GM23248 (cell line): ENCODE data around the gene FAM83F. TPM values are rescaled to one million over a fixed set of nuclear protein-coding genes. Genes with fewer than 3 reads are reported as not detected.

ENCODE experiments used
- DNase-seq: peaks from one replicate; pipeline ENCODE4 v3.0.0-alpha.2; 2015
- H2AFZ ChIP-seq: fragments of 200-600 bp; sonication (generic); 2 replicates; pipeline ENCODE4 v1.6.1; 2016; ENCODE audit warnings: antibody characterized with exemption
- H3F3A ChIP-seq: fragments of 200-600 bp; sonication (generic); 2 replicates; pipeline ENCODE4 v1.6.1; 2016; ENCODE audit warnings: mild to moderate bottlenecking, antibody characterized with exemption, mixed run types; ENCODE audit not compliant: insufficient read depth
- H3K27ac ChIP-seq: fragments of 200-600 bp; sonication (generic); 2 replicates; pipeline ENCODE4 v1.5.1; 2016; ENCODE audit warnings: mild to moderate bottlenecking
- H3K27me3 ChIP-seq: fragments of 200-600 bp; sonication (generic); replicated peaks from 2 replicates; pipeline ENCODE4 v1.6.1; 2016; ENCODE audit warnings: mild to moderate bottlenecking; ENCODE audit not compliant: insufficient read depth
- H3K36me3 ChIP-seq: fragments of 200-600 bp; sonication (generic); 2 replicates; pipeline ENCODE4 v1.6.1; 2016; ENCODE audit warnings: low read depth, mild to moderate bottlenecking
- H3K4me1 ChIP-seq: fragments of 200-600 bp; sonication (generic); 2 replicates; pipeline ENCODE4 v1.6.1; 2016; ENCODE audit warnings: mild to moderate bottlenecking; ENCODE audit not compliant: insufficient read depth
- H3K4me2 ChIP-seq: fragments of 200-600 bp; sonication (generic); one replicate; pipeline ENCODE4 v1.6.1; 2016; ENCODE audit warnings: mild to moderate bottlenecking; ENCODE audit not compliant: unreplicated experiment
- H3K4me3 ChIP-seq: fragments of 200-600 bp; sonication (generic); 2 replicates; pipeline ENCODE4 v1.5.1; 2016; ENCODE audit warnings: mild to moderate bottlenecking
- H3K79me2 ChIP-seq: fragments of 200-600 bp; sonication (generic); 2 replicates; pipeline ENCODE4 v1.6.1; 2016; ENCODE audit warnings: mild to moderate bottlenecking; ENCODE audit not compliant: insufficient read depth
- H3K9ac ChIP-seq: fragments of 200-600 bp; sonication (generic); 2 replicates; pipeline ENCODE4 v1.6.1; 2016; ENCODE audit warnings: mild to moderate bottlenecking
- H3K9me2 ChIP-seq: fragments of 200-600 bp; sonication (generic); 2 replicates; pipeline ENCODE4 v1.6.1; 2016; ENCODE audit warnings: mixed run types, mild to moderate bottlenecking, moderate library complexity; ENCODE audit not compliant: insufficient read depth
- H3K9me3 ChIP-seq: fragments of 200-600 bp; sonication (generic); one replicate; pipeline ENCODE4 v1.6.1; 2017; ENCODE audit warnings: low read depth
- H4K20me1 ChIP-seq: fragments of 200-600 bp; sonication (generic); 2 replicates; pipeline ENCODE4 v1.6.0; 2016; ENCODE audit not compliant: insufficient read depth
- EZH2 ChIP-seq: fragments of 200-600 bp; sonication (generic); IDR thresholded peaks from 2 replicates; pipeline ENCODE4 v1.6.1; 2018; ENCODE audit warnings: antibody characterized with exemption, mild to moderate bottlenecking; ENCODE audit not compliant: insufficient read depth, poor library complexity, severe bottlenecking
- EZH2phosphoT487 ChIP-seq: fragments of 200-600 bp; sonication (generic); IDR thresholded peaks from 2 replicates; pipeline ENCODE4 v1.6.1; 2018; ENCODE audit warnings: antibody characterized with exemption, moderate library complexity, mild to moderate bottlenecking, low read depth; ENCODE audit not compliant: insufficient read depth
- WGBS, 2 experiments: methylation state at CpG; one replicate each; pipeline ENCODE4 v1.1.6; 2015 to 2017; ENCODE audit warnings: low lambda C conversion rate in 2 of 2, low coverage in 1 of 2; ENCODE audit errors: missing lambda C conversion rate in 2 of 2; 5-methylcytosine and 5-hydroxymethylcytosine counted together
- in situ Hi-C: fragments of 300-500 bp; cut with MboI; formaldehyde crosslinking; loops from 2 replicates; pipeline ENCODE4 v1.15.0; 2020
- polyA plus RNA-seq: library from polyadenylated mRNA; unstranded; fragments of >200 nt; fragmentation: Nextera tagmentation; extraction: Ambion mirVana; gene quantifications from 2 replicates; pipeline ENCODE4 v1.2.1, GENCODE V29; 2016
- total RNA-seq: library from RNA; depleted of rRNA; stranded (reverse); fragments of >200 nt; shearing (Covaris generic); gene quantifications from 2 replicates; pipeline ENCODE4 v1.2.3, GENCODE V29; 2014

Gene FAM83F
- total and polyA plus RNA-seq, 2 experiments from 2014 or later = not detected

GRCh38 chr22:40043793-40044101, 49.0 kb downstream of the FAM83F start:
- H3F3A ChIP-seq = peaks cover 11% of the 10 kb centered on the region; the same call in 1 of the 2 replicates
- DNase-seq = no peak
- no peaks in the 10 kb centered on the region for H3K9me2 ChIP-seq
- H3K4me1 ChIP-seq = peaks cover 20% of the 10 kb centered on the region
- peak overlapping the region; percentile 94 for H2AFZ ChIP-seq
- H3K36me3 ChIP-seq = no peaks in the 10 kb centered on the region
- H3K9me3 ChIP-seq = no peaks in the 10 kb centered on the region
- 26 to 35% methylated on average over 5 of the region's 5 CpGs for WGBS, 2 experiments
- peaks cover 8% of the 10 kb centered on the region for H3K27me3 ChIP-seq
- peak overlapping the region; percentile 86 for H3K27ac ChIP-seq
- peak overlapping the region; percentile 88 for H3K4me3 ChIP-seq
- no peak for TF ChIP-seq EZH2
- TF ChIP-seq EZH2phosphoT487 = no peak
- peak overlapping the region; percentile 86 for H3K9ac ChIP-seq
- H3K4me2 ChIP-seq = peak overlapping the region; percentile 98
- in situ Hi-C loops = loop anchor here (10.0 kb wide), 1 partner anchor 301 kb away; the partner anchor contains the start of gene ADSL
- peaks cover 30% of the 10 kb centered on the region for H3K79me2 ChIP-seq
- H4K20me1 ChIP-seq = no peaks in the 10 kb centered on the region

DNA sequence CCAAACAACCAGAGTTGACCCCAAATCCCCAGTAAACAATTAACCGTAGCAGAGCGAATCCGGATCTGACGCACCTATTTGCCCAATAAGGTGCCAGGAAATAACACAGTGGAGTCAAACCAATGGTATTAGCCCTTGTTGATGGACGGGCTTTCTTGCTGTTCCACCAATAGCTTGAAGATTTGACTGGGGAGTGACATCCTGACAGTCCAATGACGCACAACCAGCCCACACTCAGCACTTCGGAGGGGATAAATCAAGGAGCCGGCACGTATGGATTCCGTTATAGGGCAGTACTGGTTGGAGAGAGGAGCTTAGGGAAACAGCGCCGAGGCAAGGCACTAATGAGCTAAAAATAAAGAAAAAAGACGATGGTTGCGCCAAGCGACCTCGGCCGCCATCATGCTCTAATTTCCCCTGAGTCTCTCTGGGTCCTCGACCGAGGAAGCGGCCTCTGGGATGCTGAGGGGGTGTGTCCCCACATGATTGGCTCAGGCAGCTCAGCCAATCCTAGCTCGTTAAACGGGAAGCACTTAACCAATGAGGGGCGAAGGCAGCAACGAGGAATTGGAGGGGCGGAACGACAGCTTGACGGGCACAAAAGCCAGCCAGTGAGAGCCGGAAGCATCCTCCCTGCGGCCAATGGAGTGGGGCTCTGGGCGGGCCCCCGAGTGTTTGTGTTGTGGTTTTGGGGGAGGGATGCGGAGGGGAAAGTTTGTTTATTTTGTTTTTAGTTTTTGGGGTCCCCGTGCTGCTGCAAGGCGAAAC, 49.5 kb downstream of the FAM83F start:
- peak; percentile 99 for DNase-seq
- H3K79me2 ChIP-seq = peaks cover 36% of the 10 kb centered on the region
- H3K36me3 ChIP-seq = no peaks in the 10 kb centered on the region

DNA sequence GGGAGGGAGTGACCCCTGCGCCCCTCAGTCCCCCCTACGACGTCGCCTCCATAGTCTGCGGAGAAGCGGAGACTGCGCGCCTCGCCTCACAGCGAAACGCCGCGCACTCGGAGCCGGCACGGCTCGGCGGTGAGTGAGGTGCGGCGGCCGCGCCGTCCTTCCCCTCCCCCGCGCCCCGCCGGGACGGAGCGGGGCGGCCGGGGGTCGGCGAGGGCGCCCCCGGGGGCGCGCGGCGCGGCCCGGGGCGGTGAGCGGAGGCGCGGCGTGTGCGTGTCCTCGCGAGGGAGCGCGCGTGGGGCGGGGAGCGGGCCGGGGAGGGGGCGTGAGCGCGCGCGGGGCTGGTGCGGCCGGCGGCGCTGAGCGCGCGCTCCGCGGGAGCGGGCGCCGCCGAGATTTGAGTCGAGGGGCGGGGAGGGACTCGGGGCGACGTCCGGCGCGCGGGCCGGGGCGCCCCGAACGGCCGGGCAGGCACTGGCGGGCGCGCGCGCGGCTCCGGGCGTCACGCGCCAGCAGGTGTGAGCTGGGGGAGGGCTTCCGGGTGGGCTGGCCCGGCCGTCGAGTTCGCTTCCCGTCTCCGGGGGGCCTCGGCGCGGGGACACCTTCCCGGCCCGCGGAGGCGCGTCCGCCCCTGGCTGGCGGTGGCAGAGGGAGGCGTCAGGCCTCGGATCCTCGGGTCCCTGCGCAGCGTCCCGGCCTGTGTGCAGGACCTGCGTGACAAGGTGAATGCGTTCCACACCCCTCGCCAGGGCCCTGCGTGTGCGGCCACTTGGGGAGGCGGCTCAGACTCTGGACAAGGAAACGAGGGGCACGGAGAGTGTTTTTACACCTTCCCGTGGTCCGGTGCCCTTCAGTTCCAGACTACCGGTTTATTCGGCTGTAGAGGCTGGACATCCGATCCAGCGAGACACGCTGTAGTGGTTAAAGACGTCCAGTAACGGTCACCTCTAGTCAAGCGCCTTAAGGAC, 50.4 kb downstream of the FAM83F start:
- TF ChIP-seq EZH2phosphoT487 (no peak), EZH2 (no peak)
- no peaks in the 10 kb centered on the region for H3K36me3 ChIP-seq
- peak overlapping the region; percentile 96 for H3K4me3 ChIP-seq
- 2 to 5% methylated on average over 55 to 78 of the region's 138 CpGs for WGBS, 2 experiments
- peaks cover 20% of the 10 kb centered on the region for H3K4me1 ChIP-seq
- H4K20me1 ChIP-seq = no peaks in the 10 kb centered on the region
- H3K27me3 ChIP-seq = no peaks in the 10 kb centered on the region
- no peaks in the 10 kb centered on the region for H3K9me2 ChIP-seq
- no peaks in the 10 kb centered on the region for H3K9me3 ChIP-seq
- peak; percentile 60 for DNase-seq
- peak overlapping the region; percentile 38 for H3K27ac ChIP-seq
- peaks cover 44% of the 10 kb centered on the region for H3K79me2 ChIP-seq
- H3F3A ChIP-seq = peaks cover 11% of the 10 kb centered on the region; the same call in 1 of the 2 replicates
- in situ Hi-C loops = loop anchor here (10.0 kb wide), 1 partner anchor 300 kb away; the partner anchor contains the start of gene ADSL
- H2AFZ ChIP-seq = peak overlapping the region; percentile 94
- H3K9ac ChIP-seq = peak overlapping the region; percentile 86
- H3K4me2 ChIP-seq = peak overlapping the region; percentile 76

More for the DNA sequence above, 49.5 kb downstream of the FAM83F start:
- H2AFZ ChIP-seq = peak overlapping the region; percentile 94
- no peaks in the 10 kb centered on the region for H4K20me1 ChIP-seq
- peak overlapping the region; percentile 86 for H3K27ac ChIP-seq
- 1% methylated on average over 34 of the region's 34 CpGs for WGBS, 2 experiments
- peaks cover 11% of the 10 kb centered on the region; the same call in 1 of the 2 replicates for H3F3A ChIP-seq
- H3K4me2 ChIP-seq = peak overlapping the region; percentile 98
- peak overlapping the region; percentile 88 for H3K4me3 ChIP-seq
- TF ChIP-seq EZH2phosphoT487 = no peak
- no peak for TF ChIP-seq EZH2
- H3K9me3 ChIP-seq = no peaks in the 10 kb centered on the region
- no peaks in the 10 kb centered on the region for H3K9me2 ChIP-seq
- peak overlapping the region; percentile 86 for H3K9ac ChIP-seq
- H3K4me1 ChIP-seq = peaks cover 20% of the 10 kb centered on the region
- H3K27me3 ChIP-seq = peaks cover 2% of the 10 kb centered on the region; the same call in 1 of the 2 replicates
- in situ Hi-C loops = loop anchor here (10.0 kb wide), 1 partner anchor 301 kb away; the partner anchor contains the start of gene ADSL

- H3K4me3 ChIP-seq = peak overlapping the region; percentile 96
- H3K27me3 ChIP-seq = no peaks in the 10 kb centered on the region
- DNase-seq = no peak
- H3K27ac ChIP-seq = no peak overlapping the region
- H3K4me2 ChIP-seq = peak overlapping the region; percentile 76
- H3K9me2 ChIP-seq = no peaks in the 10 kb centered on the region
- H4K20me1 ChIP-seq = no peaks in the 10 kb centered on the region
- no peaks in the 10 kb centered on the region for H3K9me3 ChIP-seq
- 89% methylated on average over 9 of the region's 9 CpGs for WGBS, 2 experiments
- peaks cover 11% of the 10 kb centered on the region; the same call in 1 of the 2 replicates for H3F3A ChIP-seq
- H3K9ac ChIP-seq = no peak overlapping the region
- peaks cover 52% of the 10 kb centered on the region for H3K79me2 ChIP-seq
- H3K4me1 ChIP-seq = peaks cover 20% of the 10 kb centered on the region
- peak overlapping the region; percentile 91; the same call in 1 of the 2 replicates for H2AFZ ChIP-seq
- no peak for TF ChIP-seq EZH2phosphoT487
- TF ChIP-seq EZH2 = no peak
- in situ Hi-C loops = loop anchor here (10.0 kb wide), 1 partner anchor 299 kb away; the partner anchor contains the start of gene ADSL
- no peaks in the 10 kb centered on the region for H3K36me3 ChIP-seq
Observed at GRCh38 chr22:40046126-40046525, 51.4 kb downstream of the FAM83F start.
